Stimulated activated CD8-positive, alpha-beta memory T cell treated with anti-CD3 and anti-CD28 coated beads, Interleukin-15, amount 100 ng/mL, for 4 hours (primary cell): Measurements from ENCODE around the gene CDK11A.
"Not testable (repeated sequence)": the region's sequence is repeated elsewhere in the genome, so short reads cannot be mapped to it uniquely, and the experiment has no call there.

ENCODE experiments used
- DNase-seq, 2 donors: peaks; one replicate each; pipeline ENCODE4 v3.0.0-alpha.2; 2020; ENCODE audit warnings: low read depth in 2 of 2

The CDK11A gene

GRCh38 chr1:1684031-1684681, 40.0 kb downstream of the CDK11A start:
- no peak for DNase-seq

- no peak for DNase-seq
Observed at GRCh38 chr1:1683104-1683905, 40.9 kb downstream of the CDK11A start.

- DNase-seq, result no peak
Observed at GRCh38 chr1:1680912-1681273, 43.3 kb downstream of the CDK11A start.

- no peak for DNase-seq
Observed at GRCh38 chr1:1680031-1680911, 43.9 kb downstream of the CDK11A start.

- DNase-seq, result no peak
Observed at GRCh38 chr1:1678581-1679380, 45.4 kb downstream of the CDK11A start.

GRCh38 chr1:1677718-1678580, 46.2 kb downstream of the CDK11A start:
- peak; percentile 14 to 17 for DNase-seq

GRCh38 chr1:1676087-1676486, 48.1 kb downstream of the CDK11A start:
- not testable (repeated sequence) for DNase-seq

- DNase-seq, result not testable (repeated sequence)
Observed at GRCh38 chr1:1675218-1675617, 48.9 kb downstream of the CDK11A start.

GRCh38 chr1:1674806-1675205, 49.4 kb downstream of the CDK11A start:
- DNase-seq, result not testable (repeated sequence)

- no peak for DNase-seq
Observed at GRCh38 chr1:1672181-1672965, 51.8 kb downstream of the CDK11A start.

- no peak for DNase-seq
Observed at GRCh38 chr1:1671365-1672119, 52.6 kb downstream of the CDK11A start.

GRCh38 chr1:1670866-1671265, 53.3 kb downstream of the CDK11A start:
- DNase-seq, result no peak

- DNase-seq, result no peak
Observed at GRCh38 chr1:1669468-1670440, 54.4 kb downstream of the CDK11A start.

- DNase-seq, result no peak
Observed at GRCh38 chr1:1666526-1666925, 57.6 kb downstream of the CDK11A start.

- no peak for DNase-seq
Observed at GRCh38 chr1:1665815-1666251, 58.3 kb downstream of the CDK11A start.

GRCh38 chr1:1664941-1665814, 59.0 kb downstream of the CDK11A start:
- no peak for DNase-seq

GRCh38 chr1:1664318-1664717, 59.8 kb downstream of the CDK11A start:
- not testable (repeated sequence) for DNase-seq
